Mesothelial cell of epicardium (in vitro differentiated cells): Measurements from ENCODE around the gene CLDND1. TPM values are rescaled to one million over a fixed set of nuclear protein-coding genes. Genes with fewer than 3 reads are reported as not detected.

Experiments used
- DNase-seq, 2 experiments: peaks; one replicate each; pipeline ENCODE4 v3.0.0; 2021; ENCODE audit warnings: low spot score in 2 of 2; ENCODE audit not compliant: unreplicated experiment in 2 of 2
- H3K27ac Mint-ChIP-seq: 2 replicates; pipeline ENCODE4 v1.8.0; 2021; ENCODE audit warnings: mixed read lengths
- H3K27me3 Mint-ChIP-seq: 2 replicates; pipeline ENCODE4 v1.8.0; 2021; ENCODE audit warnings: low read depth, mixed read lengths
- H3K36me3 Mint-ChIP-seq: 2 replicates; pipeline ENCODE4 v1.8.0; 2021; ENCODE audit warnings: mixed read lengths
- H3K4me1 Mint-ChIP-seq: 2 replicates; pipeline ENCODE4 v1.8.0; 2021; ENCODE audit warnings: mixed read lengths
- H3K4me3 Mint-ChIP-seq: 2 replicates; pipeline ENCODE4 v1.8.0; 2021; ENCODE audit warnings: mild to moderate bottlenecking, moderate library complexity, mixed read lengths
- H3K9me3 Mint-ChIP-seq: 2 replicates; pipeline ENCODE4 v1.8.0; 2021; ENCODE audit warnings: mixed read lengths
- total RNA-seq: library from RNA; stranded (reverse); gene quantifications from 3 replicates; pipeline ENCODE4 v1.2.1, GENCODE V29; 2021
- TF ChIP-seq, protein P1 (sequence below): fragments of 200-600 bp; sonication (generic); IDR thresholded peaks from one replicate; pipeline ENCODE4 v1.5.0; 2021; ENCODE audit warnings: antibody characterized with exemption; ENCODE audit not compliant: unreplicated experiment

The CLDND1 gene
- total RNA-seq, 1 donor from 2014 or later = 89.0 TPM

- no peaks in the 10 kb centered on the region for H3K9me3 Mint-ChIP-seq
- TF ChIP-seq, protein P1, sequence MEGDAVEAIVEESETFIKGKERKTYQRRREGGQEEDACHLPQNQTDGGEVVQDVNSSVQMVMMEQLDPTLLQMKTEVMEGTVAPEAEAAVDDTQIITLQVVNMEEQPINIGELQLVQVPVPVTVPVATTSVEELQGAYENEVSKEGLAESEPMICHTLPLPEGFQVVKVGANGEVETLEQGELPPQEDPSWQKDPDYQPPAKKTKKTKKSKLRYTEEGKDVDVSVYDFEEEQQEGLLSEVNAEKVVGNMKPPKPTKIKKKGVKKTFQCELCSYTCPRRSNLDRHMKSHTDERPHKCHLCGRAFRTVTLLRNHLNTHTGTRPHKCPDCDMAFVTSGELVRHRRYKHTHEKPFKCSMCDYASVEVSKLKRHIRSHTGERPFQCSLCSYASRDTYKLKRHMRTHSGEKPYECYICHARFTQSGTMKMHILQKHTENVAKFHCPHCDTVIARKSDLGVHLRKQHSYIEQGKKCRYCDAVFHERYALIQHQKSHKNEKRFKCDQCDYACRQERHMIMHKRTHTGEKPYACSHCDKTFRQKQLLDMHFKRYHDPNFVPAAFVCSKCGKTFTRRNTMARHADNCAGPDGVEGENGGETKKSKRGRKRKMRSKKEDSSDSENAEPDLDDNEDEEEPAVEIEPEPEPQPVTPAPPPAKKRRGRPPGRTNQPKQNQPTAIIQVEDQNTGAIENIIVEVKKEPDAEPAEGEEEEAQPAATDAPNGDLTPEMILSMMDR = no peak
- no peaks in the 10 kb centered on the region for H3K36me3 Mint-ChIP-seq
- no peaks in the 10 kb centered on the region for H3K4me1 Mint-ChIP-seq
- no peak for DNase-seq
- H3K27me3 Mint-ChIP-seq = peaks cover 29% of the 10 kb centered on the region
- no peak overlapping the region for H3K27ac Mint-ChIP-seq
- H3K4me3 Mint-ChIP-seq = no peak overlapping the region
Measured at GRCh38 chr3:98558100-98558827, 35.6 kb upstream of the CLDND1 start.

DNA sequence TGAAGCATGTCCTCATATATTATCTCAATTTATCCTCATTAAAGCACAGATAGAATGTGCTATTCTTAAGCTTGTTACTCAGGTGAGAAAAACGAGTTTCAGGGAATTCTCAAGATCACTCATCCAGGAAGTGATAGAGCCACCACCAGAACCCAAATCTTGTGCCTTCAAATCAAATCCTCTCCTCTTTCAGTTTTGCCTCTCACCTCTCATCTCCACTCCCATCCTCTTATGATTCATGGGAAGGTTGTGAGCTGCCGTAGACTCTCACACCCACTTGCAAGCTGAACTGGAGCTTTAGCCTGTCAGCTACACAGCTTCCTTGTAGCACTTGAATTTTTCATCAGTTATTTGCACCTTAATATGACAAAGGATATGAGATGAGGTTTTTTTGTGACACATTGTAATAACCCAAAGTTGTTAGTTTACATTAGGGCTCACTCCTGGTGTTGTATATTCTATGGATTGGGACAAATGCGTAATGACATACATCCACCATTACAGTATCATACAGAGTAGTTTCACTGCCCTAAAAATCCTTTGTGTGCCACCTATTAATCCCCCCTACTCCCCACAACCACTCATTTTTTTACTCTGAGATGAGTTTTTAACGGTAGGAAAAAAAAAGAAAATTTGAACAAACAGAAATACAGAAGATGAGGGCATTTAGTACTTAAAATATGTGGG, 34.8 kb upstream of the CLDND1 start:
- Mint-ChIP-seq H3K36me3 (no peaks in the 10 kb centered on the region), H3K27me3 (peaks cover 27% of the 10 kb centered on the region), H3K27ac (no peak overlapping the region), H3K4me3 (no peak overlapping the region), H3K4me1 (no peaks in the 10 kb centered on the region), H3K9me3 (no peaks in the 10 kb centered on the region)
- TF ChIP-seq, protein P1 = no peak
- no peak for DNase-seq

DNA sequence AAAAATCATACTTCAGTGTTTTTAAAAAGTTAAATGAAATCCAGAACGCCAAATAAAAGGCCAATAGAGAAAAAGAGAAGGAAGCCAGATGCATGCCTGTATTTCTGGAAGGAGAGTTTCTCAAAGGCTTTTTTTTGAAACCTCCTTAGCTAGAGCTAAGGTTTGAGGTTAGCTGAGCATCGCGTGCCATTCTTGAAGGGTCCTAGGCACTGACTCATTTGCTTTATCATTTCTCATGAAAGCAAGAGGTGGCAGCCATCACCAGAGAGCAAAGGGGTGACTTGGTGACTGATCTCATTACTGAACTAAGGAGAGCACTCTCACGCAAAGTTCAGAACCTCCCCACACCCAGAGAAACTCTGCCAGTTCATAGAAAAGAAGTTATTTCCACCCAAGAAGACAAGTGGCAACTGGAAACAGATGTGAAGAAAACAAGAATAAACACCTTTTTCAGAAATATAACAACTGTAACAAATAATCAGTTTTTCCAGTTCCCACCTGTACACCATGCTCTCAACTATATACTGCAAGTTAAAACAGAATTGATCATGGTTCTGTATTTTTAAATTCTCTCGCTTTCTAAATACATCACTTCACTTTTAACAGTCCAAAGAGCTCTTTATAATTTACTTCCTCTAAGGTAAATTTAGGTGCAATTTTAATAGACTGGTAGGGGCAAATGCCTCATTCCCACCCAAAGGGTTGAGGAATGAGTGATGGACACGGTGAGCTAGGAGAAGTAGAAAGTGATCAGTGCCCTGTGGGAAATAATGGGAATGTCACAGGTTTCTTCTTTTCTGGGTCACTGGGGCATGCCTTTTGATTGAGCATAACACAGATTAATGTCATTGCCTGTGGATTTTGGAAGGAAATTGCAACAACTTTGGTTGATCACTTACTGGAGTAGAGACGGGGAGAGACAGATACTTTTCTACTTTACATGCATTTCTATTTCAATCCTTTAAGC, 33.7 kb upstream of the CLDND1 start:
- H3K27ac Mint-ChIP-seq = no peak overlapping the region
- no peak for DNase-seq
- H3K36me3 Mint-ChIP-seq = no peaks in the 10 kb centered on the region
- no peak overlapping the region for H3K4me3 Mint-ChIP-seq
- peaks cover 27% of the 10 kb centered on the region for H3K27me3 Mint-ChIP-seq
- H3K4me1 Mint-ChIP-seq = no peaks in the 10 kb centered on the region
- no peaks in the 10 kb centered on the region for H3K9me3 Mint-ChIP-seq
- TF ChIP-seq, protein P1 = no peak

DNA sequence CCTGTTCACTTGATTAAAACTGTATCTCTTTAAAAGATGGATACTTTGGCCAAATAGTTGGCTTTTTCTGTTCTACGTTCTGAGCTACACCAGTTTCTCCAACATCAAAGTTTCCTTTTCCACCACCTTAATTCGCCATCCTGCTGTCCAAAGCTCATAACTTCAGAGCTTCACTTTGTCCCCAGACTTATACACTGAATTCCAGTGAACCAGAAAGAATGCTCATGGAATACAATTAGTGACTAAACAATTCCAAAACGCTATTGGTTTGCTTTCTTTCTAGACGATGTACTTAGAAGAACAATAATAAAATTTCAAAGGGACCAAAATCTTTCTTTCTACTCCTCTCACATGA, 32.3 kb upstream of the CLDND1 start:
- H3K9me3 Mint-ChIP-seq = no peaks in the 10 kb centered on the region
- H3K4me1 Mint-ChIP-seq = no peaks in the 10 kb centered on the region
- H3K4me3 Mint-ChIP-seq = no peak overlapping the region
- DNase-seq = no peak
- no peak overlapping the region for H3K27ac Mint-ChIP-seq
- TF ChIP-seq, protein P1 = no peak
- no peaks in the 10 kb centered on the region for H3K36me3 Mint-ChIP-seq
- peaks cover 31% of the 10 kb centered on the region for H3K27me3 Mint-ChIP-seq

DNA sequence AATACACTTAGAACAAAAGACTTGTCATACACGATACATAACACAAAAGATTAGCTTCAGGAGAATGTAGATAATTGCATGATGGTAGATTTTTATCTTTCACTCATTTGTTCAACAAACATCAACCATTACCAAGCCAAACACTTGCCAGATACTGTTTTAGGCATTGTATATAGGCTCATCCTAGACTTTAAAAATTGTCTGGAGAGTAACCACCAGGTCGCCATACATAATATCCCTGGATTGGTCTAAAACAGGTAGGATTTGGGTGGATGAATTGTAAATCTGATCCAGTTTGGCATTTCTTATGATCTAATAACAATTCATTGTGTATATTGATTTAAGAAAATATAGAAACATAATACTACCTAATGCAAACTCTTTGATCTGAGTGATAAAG, 31.9 kb upstream of the CLDND1 start:
- DNase-seq = no peak
- peaks cover 36% of the 10 kb centered on the region for H3K27me3 Mint-ChIP-seq
- H3K36me3 Mint-ChIP-seq = no peaks in the 10 kb centered on the region
- no peaks in the 10 kb centered on the region for H3K4me1 Mint-ChIP-seq
- TF ChIP-seq, protein P1 = no peak
- no peaks in the 10 kb centered on the region for H3K9me3 Mint-ChIP-seq
- H3K4me3 Mint-ChIP-seq = no peak overlapping the region
- no peak overlapping the region for H3K27ac Mint-ChIP-seq
